ENCODE measurements around the gene KCTD13. TPM values are rescaled to one million over a fixed set of nuclear protein-coding genes. Genes with fewer than 3 reads are reported as not detected.

The KCTD13 gene
- total RNA-seq, 1 donor from 2014 or later: 8.0 TPM

DNA sequence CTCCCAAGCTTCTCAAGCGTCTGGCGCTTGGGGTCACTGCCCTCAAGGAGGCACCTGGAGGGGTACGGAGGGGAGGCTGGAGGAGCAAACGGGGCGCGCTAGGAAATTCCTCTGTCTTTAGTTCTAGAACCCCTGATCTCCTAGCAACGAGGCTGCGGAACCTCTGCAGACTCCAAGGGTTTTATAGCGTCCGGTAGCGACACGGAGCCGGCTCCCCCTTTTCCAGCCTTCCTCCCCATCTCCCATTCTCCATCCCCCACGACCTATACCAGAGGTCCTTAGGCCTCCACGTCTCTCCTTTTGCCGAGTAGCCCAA lies 62.4 kb downstream of the KCTD13 start:
- intact Hi-C loops (cut with DNase I): loop anchor here (1.0 to 10.0 kb wide), 2 partner anchors 73 to 141 kb away; partner anchors contain the start of gene KIF22
- ATAC-seq: no peak
- no peak for DNase-seq (ENCODE audit: missing footprints)

GRCh38 chr16:29862884-29863668 lies 63.0 kb downstream of the KCTD13 start, which contains the start of gene CDIPT:
Gene CDIPT, minus strand, starts transcription at chr16:29863226. Its CDS starts 369 bp downstream, at chr16:29862857.
- ATAC-seq (peak; percentile 98), DNase-seq (ENCODE audit: missing footprints) (peak; percentile 97)
- intact Hi-C loops (cut with DNase I): loop anchor here (1.0 to 10.0 kb wide), 2 partner anchors 73 to 142 kb away; partner anchors contain the start of gene KIF22

- DNase-seq (ENCODE audit: missing footprints): no peak
- intact Hi-C loops (cut with DNase I): loop anchor here (10.0 kb wide), 1 partner anchor 142 kb away; no protein-coding TSS in a partner anchor
- ATAC-seq: no peak
These were observed 63.6 kb downstream of the KCTD13 start for GRCh38 chr16:29862383-29862883.

DNA sequence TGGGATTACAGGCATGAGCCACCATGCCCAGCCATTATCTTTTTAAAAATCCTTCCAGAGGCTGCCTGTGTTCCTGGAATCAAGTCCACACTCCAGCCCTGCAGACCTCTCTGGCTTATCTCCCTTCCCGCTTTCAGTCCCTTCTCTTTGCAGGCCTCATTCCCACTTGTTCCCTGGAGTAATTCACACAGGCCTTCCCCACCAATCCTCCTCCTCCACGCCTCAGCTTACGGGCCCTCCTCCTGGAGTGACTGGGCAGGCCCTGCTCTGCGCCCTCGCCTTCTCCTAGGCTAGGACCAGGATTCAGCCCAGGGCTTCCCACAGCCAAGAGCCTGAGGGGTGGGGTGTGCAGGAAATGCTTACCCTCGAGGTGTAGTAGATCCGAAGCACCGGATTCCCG lies 65.8 kb downstream of the KCTD13 start:
- intact Hi-C loops (cut with DNase I): loop anchor here (10.0 kb wide), 1 partner anchor 145 kb away; no protein-coding TSS in a partner anchor
- DNase-seq (ENCODE audit: missing footprints) (no peak), ATAC-seq (peak; percentile 24)

DNA sequence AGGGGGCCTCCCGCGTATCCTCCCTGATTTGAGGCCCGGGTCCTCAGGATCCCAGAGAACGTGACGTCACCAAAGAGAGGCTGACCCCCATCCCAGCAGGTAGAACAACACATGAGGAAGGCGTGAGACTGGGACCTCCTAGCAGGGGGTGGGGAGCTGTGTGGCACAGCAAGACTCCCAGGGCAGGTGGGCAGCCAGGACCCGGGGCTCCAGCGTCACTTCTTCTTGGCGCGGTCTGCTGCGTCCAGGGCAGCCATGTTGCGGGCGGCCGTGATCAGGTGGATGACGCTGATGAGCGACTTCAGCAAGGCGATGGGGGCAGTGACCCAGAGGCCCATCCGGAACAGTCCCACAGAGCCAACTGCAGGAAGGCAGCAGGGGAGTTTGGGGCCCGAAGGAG lies 67.1 kb downstream of the KCTD13 start:
- intact Hi-C loops (cut with DNase I): no loop called here

DNA sequence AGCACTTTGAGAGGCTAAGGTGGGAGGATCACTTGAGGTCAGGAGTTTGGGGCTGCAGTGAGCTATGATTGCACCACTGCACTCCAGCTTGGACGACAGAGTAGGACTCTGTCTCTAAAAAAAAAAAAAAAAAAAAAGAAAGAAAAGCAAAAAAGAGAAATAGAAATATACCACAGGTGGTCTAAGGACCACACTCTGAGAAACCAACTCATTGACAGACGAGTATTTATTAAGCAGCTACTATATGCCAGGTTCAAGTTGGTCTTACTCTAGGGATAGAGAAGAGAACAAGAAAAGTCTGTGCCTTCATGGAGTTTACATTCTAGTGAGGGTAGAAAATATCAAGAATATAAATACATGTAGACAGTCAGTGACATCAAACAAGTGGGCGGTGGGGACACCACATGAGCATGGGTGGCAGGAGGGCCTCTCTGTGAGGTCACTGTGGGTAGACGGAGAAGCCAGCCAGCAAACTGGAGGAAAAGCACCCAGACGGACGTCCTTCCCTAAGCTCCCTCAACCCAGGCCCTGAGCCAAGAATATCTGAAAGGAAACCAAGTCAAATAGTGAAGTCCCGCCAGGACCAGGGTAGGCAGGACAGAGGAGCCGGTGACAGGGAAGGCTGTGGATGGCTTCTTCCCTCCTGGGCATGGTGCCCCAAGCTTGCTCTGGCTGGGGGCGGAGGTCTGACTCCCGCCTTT lies 67.7 kb downstream of the KCTD13 start:
- ATAC-seq: no peak
- intact Hi-C loops (cut with DNase I): no loop called here

More for the DNA sequence above, 67.1 kb downstream of the KCTD13 start:
- DNase-seq (ENCODE audit: missing footprints): no peak
- ATAC-seq: no peak

DNA sequence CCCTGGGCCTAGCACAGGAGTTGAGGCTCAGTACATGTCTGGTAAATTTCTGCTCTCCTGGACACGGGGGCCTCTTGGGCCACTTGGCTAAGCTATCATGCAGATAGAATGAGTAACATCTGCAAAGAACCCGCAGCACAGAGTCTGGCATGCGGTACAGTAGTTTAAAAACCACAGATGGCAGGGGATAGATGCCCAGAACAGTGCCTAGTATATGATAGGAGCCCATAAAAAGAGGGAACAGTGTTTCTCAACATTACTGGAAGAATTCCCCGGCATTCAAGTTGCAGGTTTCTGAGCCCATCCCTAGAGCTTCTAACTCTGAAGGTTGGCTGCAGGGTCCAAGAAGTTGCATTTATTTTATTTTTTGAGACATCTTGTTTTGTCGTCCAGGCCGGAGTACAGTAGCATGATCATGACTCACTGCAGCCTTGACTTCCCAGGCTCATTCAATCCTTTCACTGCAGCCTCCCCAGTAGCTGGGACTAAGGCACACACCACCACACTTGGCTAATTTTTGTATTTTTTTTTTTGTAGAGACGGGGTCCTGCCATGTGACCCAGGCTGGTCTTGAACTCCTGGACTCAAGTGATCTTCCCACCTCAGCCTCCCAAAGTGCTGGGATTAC lies 68.8 kb downstream of the KCTD13 start:
- ATAC-seq: no peak
- intact Hi-C loops (cut with DNase I): no loop called here
- no peak for DNase-seq (ENCODE audit: missing footprints)

More for the DNA sequence above, 67.7 kb downstream of the KCTD13 start:
- no peak for DNase-seq (ENCODE audit: missing footprints)

Other genes starting within 250 kb of the KCTD13 start
- gene QPRT, start 247.0 kb downstream of the KCTD13 start, total RNA-seq: 29.2 TPM
- 0.73 TPM for gene C16orf54, start 180.2 kb downstream of the KCTD13 start, total RNA-seq
- not detected for gene ZG16, start 148.0 kb downstream of the KCTD13 start, total RNA-seq
- gene KIF22, start 135.5 kb downstream of the KCTD13 start, total RNA-seq: 53.3 TPM
- gene MAZ, start 119.7 kb downstream of the KCTD13 start, total RNA-seq: 92.0 TPM
- 3.2 TPM for gene PRRT2, start 114.0 kb downstream of the KCTD13 start, total RNA-seq
- gene PAGR1, start 110.1 kb downstream of the KCTD13 start, total RNA-seq: 15.6 TPM
- 51.5 TPM for gene MVP, start 105.8 kb downstream of the KCTD13 start, total RNA-seq
- 65.8 TPM for gene CDIPT, start 63.0 kb downstream of the KCTD13 start, total RNA-seq
- 0.43 TPM for gene SEZ6L2, start 26.7 kb downstream of the KCTD13 start, total RNA-seq
- 0.19 TPM for gene ASPHD1, start 25.7 kb downstream of the KCTD13 start, total RNA-seq
- 74.4 TPM for gene TMEM219, start 35.9 kb upstream of the KCTD13 start, total RNA-seq
- gene TAOK2, start 47.6 kb upstream of the KCTD13 start, total RNA-seq: 32.7 TPM
- 20.2 TPM for gene HIRIP3, start 69.4 kb upstream of the KCTD13 start, total RNA-seq
- 32.4 TPM for gene INO80E, start 70.0 kb upstream of the KCTD13 start, total RNA-seq
- gene DOC2A, start 84.8 kb upstream of the KCTD13 start, total RNA-seq: 0.35 TPM
- gene C16orf92, start 97.0 kb upstream of the KCTD13 start, total RNA-seq: not detected
- not detected for gene TLCD3B, start 105.0 kb upstream of the KCTD13 start, total RNA-seq
- 4,126 TPM for gene ALDOA, start 139.5 kb upstream of the KCTD13 start, total RNA-seq
- 37.8 TPM for gene PPP4C, start 149.8 kb upstream of the KCTD13 start, total RNA-seq
- gene TBX6, start 165.7 kb upstream of the KCTD13 start, total RNA-seq: 0.51 TPM
- 61.5 TPM for gene YPEL3, start 170.0 kb upstream of the KCTD13 start, total RNA-seq
- gene GDPD3, start 187.3 kb upstream of the KCTD13 start, total RNA-seq: 2.2 TPM
- gene MAPK3, start 197.0 kb upstream of the KCTD13 start, total RNA-seq: 46.0 TPM

All from Right ventricle myocardium inferior (tissue), 1 donor.